GM12878 (cell line): Measurements from ENCODE around the gene HDDC3. TPM values are rescaled to one million over a fixed set of nuclear protein-coding genes. Genes with fewer than 3 reads are reported as not detected.

ENCODE experiments used
- BCL11A ChIP-seq: IDR thresholded peaks from 2 replicates; pipeline ENCODE4 v1.6.1; 2011; ENCODE audit warnings: low read depth, low read length
- CBX3 ChIP-seq: fragments of 200-600 bp; sonication (generic); IDR thresholded peaks from 2 replicates; pipeline ENCODE4 v1.6.1; 2016; ENCODE audit warnings: low read depth, borderline replicate concordance
- CEBPB ChIP-seq, 2 experiments: fragments of 150-350 bp in 1 of 2; IDR thresholded peaks; 2 replicates each; pipeline ENCODE4 v1.6.1; 2012 to 2014; ENCODE audit warnings: low read depth in 2 of 2, low read length in 2 of 2, borderline replicate concordance in 1 of 2, inconsistent platforms in 1 of 2
- ESRRA ChIP-seq: IDR thresholded peaks from 2 replicates; pipeline ENCODE4 v1.6.1; 2012; ENCODE audit warnings: mild to moderate bottlenecking, low read length, improper control_type of control experiment
- ETV6 ChIP-seq, 2 experiments: fragments of 450-650 bp in 1 of 2; IDR thresholded peaks in 1 of 2; conservative IDR thresholded peaks in 1 of 2; 2 replicates each; pipeline ENCODE4 v1.6.1; 2014; ENCODE audit warnings: antibody characterized with exemption in 1 of 2, borderline replicate concordance in 1 of 2, low read depth in 1 of 2, mild to moderate bottlenecking in 1 of 2, moderate library complexity in 1 of 2
- HDAC2 ChIP-seq: fragments of 200-600 bp; sonication (generic); IDR thresholded peaks from 2 replicates; pipeline ENCODE4 v1.6.1; 2017
- IKZF2 ChIP-seq, 2 experiments: fragments of 450-650 bp; IDR thresholded peaks; 2 replicates each; pipeline ENCODE4 v1.6.1; 2017; ENCODE audit warnings: mild to moderate bottlenecking in 2 of 2, moderate library complexity in 2 of 2
- JUNB ChIP-seq: IDR thresholded peaks from 2 replicates; pipeline ENCODE4 v1.6.1; 2016; ENCODE audit warnings: antibody characterized with exemption, mild to moderate bottlenecking
- KLF5 ChIP-seq: fragments of 450-650 bp; IDR thresholded peaks from 2 replicates; pipeline ENCODE4 v1.6.1; 2014; ENCODE audit warnings: mild to moderate bottlenecking; ENCODE audit not compliant: partially characterized antibody
- MEF2B ChIP-seq: fragments of 450-650 bp; IDR thresholded peaks from 2 replicates; pipeline ENCODE4 v1.6.1; 2018; ENCODE audit warnings: mild to moderate bottlenecking, moderate library complexity; ENCODE audit not compliant: partially characterized antibody, poor library complexity, severe bottlenecking
- MXI1 ChIP-seq: fragments of 150-350 bp; IDR thresholded peaks from 2 replicates; pipeline ENCODE4 v1.6.1; 2011; ENCODE audit warnings: low read depth, mild to moderate bottlenecking, inconsistent platforms, low read length, improper control_type of control experiment
- NR2C2 ChIP-seq: IDR thresholded peaks from 2 replicates; pipeline ENCODE4 v1.6.1; 2011; ENCODE audit warnings: borderline replicate concordance, low read depth; ENCODE audit not compliant: control insufficient read depth, insufficient read length
- PAX8 ChIP-seq: fragments of 450-650 bp; IDR thresholded peaks from 2 replicates; pipeline ENCODE4 v1.6.1; 2017; ENCODE audit warnings: mild to moderate bottlenecking, moderate library complexity
- PKNOX1 ChIP-seq: fragments of 450-650 bp; IDR thresholded peaks from 2 replicates; pipeline ENCODE4 v1.6.1; 2016; ENCODE audit warnings: mild to moderate bottlenecking
- RAD21 ChIP-seq: IDR thresholded peaks from 2 replicates; pipeline ENCODE4 v1.6.1; 2011; ENCODE audit warnings: mild to moderate bottlenecking, low read depth, low read length, moderate library complexity; ENCODE audit not compliant: insufficient read depth
- RBBP5 ChIP-seq: fragments of 200-600 bp; sonication (generic); conservative IDR thresholded peaks from 2 replicates; pipeline ENCODE4 v1.6.1; 2016
- REST ChIP-seq: IDR thresholded peaks from 2 replicates; pipeline ENCODE4 v1.6.1; 2012; ENCODE audit warnings: mild to moderate bottlenecking, low read depth, low read length
- SIX5 ChIP-seq: IDR thresholded peaks from 2 replicates; pipeline ENCODE4 v1.6.1; 2011; ENCODE audit warnings: mild to moderate bottlenecking, low read depth, low read length, moderate library complexity; ENCODE audit not compliant: severe bottlenecking
- SPI1 ChIP-seq: IDR thresholded peaks from 2 replicates; pipeline ENCODE4 v1.6.1; 2011; ENCODE audit warnings: low read depth, mild to moderate bottlenecking, low read length, moderate library complexity, borderline replicate concordance; ENCODE audit not compliant: insufficient read depth
- SREBF1 ChIP-seq: IDR thresholded peaks from 2 replicates; pipeline ENCODE4 v1.6.1; 2012; ENCODE audit warnings: mild to moderate bottlenecking, low read length
- SUPT20H ChIP-seq: IDR thresholded peaks from 2 replicates; pipeline ENCODE4 v1.6.1; 2011; ENCODE audit warnings: low read depth, mild to moderate bottlenecking, low read length, moderate library complexity, borderline replicate concordance; ENCODE audit not compliant: control insufficient read depth
- TCF12 ChIP-seq: IDR thresholded peaks from 2 replicates; pipeline ENCODE4 v1.6.1; 2011; ENCODE audit warnings: low read depth, mild to moderate bottlenecking, low read length
- TCF7 ChIP-seq: IDR thresholded peaks from 2 replicates; pipeline ENCODE4 v1.6.1; 2014; ENCODE audit warnings: antibody characterized with exemption, borderline replicate concordance
- YBX1 ChIP-seq: fragments of 450-650 bp; IDR thresholded peaks from 2 replicates; pipeline ENCODE4 v1.6.1; 2016; ENCODE audit warnings: antibody characterized with exemption
- YY1 ChIP-seq: IDR thresholded peaks from 2 replicates; pipeline ENCODE4 v1.6.1; 2011; ENCODE audit warnings: low read depth, mild to moderate bottlenecking, low read length
- ZZZ3 ChIP-seq: IDR thresholded peaks from 2 replicates; pipeline ENCODE4 v1.6.1; 2011; ENCODE audit warnings: low read depth; ENCODE audit not compliant: control insufficient read depth, insufficient read length
- polyA plus RNA-seq, 11 experiments: library from polyadenylated mRNA; depleted of rRNA in 4 of 11; unstranded in 6 of 11; stranded (reverse) in 5 of 11; fragments of >200 nt; fragmentation: Nextera tagmentation in 4 of 11; fragmentation: Illumina TruSeq in 1 of 11; extraction: Ambion mirVana in 4 of 11; extraction: Trizol in 1 of 11; gene quantifications; 1 replicate in 1 of 11; 2 replicates in 10 of 11; pipeline versions ENCODE4 v1.2.1 to v1.2.3, GENCODE V29; 2011 to 2016; ENCODE audit warnings: inconsistent platforms in 2 of 11, missing spikeins in 2 of 11, low read depth in 1 of 11
- total RNA-seq, 4 experiments: library from RNA; depleted of rRNA in 3 of 4; stranded (reverse); fragments of >200 nt in 3 of 4; fragmentation: Illumina TruSeq in 1 of 4; extraction: Trizol in 1 of 4; gene quantifications; 2 replicates each; pipeline versions ENCODE4 v1.2.1 to v1.2.3, GENCODE V29; 2013 to 2021

HDDC3 gene
- total and polyA plus RNA-seq, 10 of the 15 experiments (the other 5 are each of a cell fraction or from before 2014, with no cell fraction given) = 5.6 to 39.5 (median 23.0) TPM

GRCh38 chr15:90902040-90902839, 30.1 kb downstream of the HDDC3 start (continued):
- TF ChIP-seq PKNOX1 (no peak), REST (no peak), ETV6 (conservative IDR thresholded peaks at IDR 0.05 in 1 of 2, IDR thresholded peaks at IDR 0.05 in 1 of 2; ENCODE audit: borderline replicate concordance in 1 of 2, low read depth in 1 of 2) (no peak), SPI1 (no peak), JUNB (no peak), MXI1 (0 out of 2 replicates have a peak, but pooled peaks have one; percentile 9), YY1 (peak; percentile 18; the same call in 1 of the 2 replicates), CEBPB (IDR thresholded peaks at IDR 0.05; ENCODE audit: borderline replicate concordance in 1 of 2, low read depth in 2 of 2, low read length in 2 of 2) (no peak), NR2C2 (no peak), CBX3 (no peak), SREBF1 (no peak), KLF5 (peak; percentile 29), SUPT20H (no peak), BCL11A (peak; percentile 18; the same call in 1 of the 2 replicates), RBBP5 (no peak), RAD21 (peak; percentile 45; the same call in 1 of the 2 replicates), ESRRA (no peak), MEF2B (no peak), PAX8 (no peak), TCF7 (no peak), IKZF2 (IDR thresholded peaks at IDR 0.05) (peak; percentile 29 to 41; a peak in 3 of 4 replicates), TCF12 (peak; percentile 78), HDAC2 (0 out of 2 replicates have a peak, but pooled peaks have one; percentile 41), YBX1 (no peak), ZZZ3 (no peak), SIX5 (no peak)
